ENCODE results near the gene IFNW1. TPM values are rescaled to one million over a fixed set of nuclear protein-coding genes. Genes with fewer than 3 reads are reported as not detected.

IFNW1 gene
- total RNA-seq, 1 experiment from 2014 or later, result not detected

GRCh38 chr9:21121595-21122251 lies 19.9 kb downstream of the IFNW1 start:
- no peaks in the 10 kb centered on the region; the same call in 1 of the 2 replicates for H3K4me1 ChIP-seq (ENCODE audit: low read length)
- H3K4me3 ChIP-seq (ENCODE audit: low read length), result no peak overlapping the region
- H3K36me3 ChIP-seq (ENCODE audit: insufficient read depth, low read length), result no peaks in the 10 kb centered on the region
- H3K9ac ChIP-seq (ENCODE audit: low read length), result no peak overlapping the region
- no peak overlapping the region for H3K4me2 ChIP-seq (ENCODE audit: low read depth, low read length, poor library complexity, severe bottlenecking)
- no peak overlapping the region for H3K27ac ChIP-seq (ENCODE audit: low read length)
- no peaks in the 10 kb centered on the region for H3K9me2 ChIP-seq (replicated peaks; ENCODE audit: insufficient read depth, low read length)
- no peaks in the 10 kb centered on the region for H3K9me3 ChIP-seq (ENCODE audit: low read length)
- H3K79me2 ChIP-seq (ENCODE audit: low read length), result no peaks in the 10 kb centered on the region
- no peaks in the 10 kb centered on the region for H3K27me3 ChIP-seq (ENCODE audit: low read length)
- H2AFZ ChIP-seq (ENCODE audit: low read length), result no peak overlapping the region
- H4K20me1 ChIP-seq (ENCODE audit: insufficient read depth, low read depth, low read length), result no peaks in the 10 kb centered on the region
- DNase-seq, result no peak

- no peaks in the 10 kb centered on the region for H3K36me3 ChIP-seq (ENCODE audit: insufficient read depth, low read length)
- H3K79me2 ChIP-seq (ENCODE audit: low read length), result no peaks in the 10 kb centered on the region
- H3K27me3 ChIP-seq (ENCODE audit: low read length), result no peaks in the 10 kb centered on the region
- H4K20me1 ChIP-seq (ENCODE audit: insufficient read depth, low read depth, low read length), result no peaks in the 10 kb centered on the region
- DNase-seq, result no peak
- H3K9me3 ChIP-seq (ENCODE audit: low read length), result no peaks in the 10 kb centered on the region
- no peak overlapping the region for H3K4me2 ChIP-seq (ENCODE audit: low read depth, low read length, poor library complexity, severe bottlenecking)
- H3K9ac ChIP-seq (ENCODE audit: low read length), result no peak overlapping the region
- H3K4me3 ChIP-seq (ENCODE audit: low read length), result no peak overlapping the region
- no peaks in the 10 kb centered on the region for H3K9me2 ChIP-seq (replicated peaks; ENCODE audit: insufficient read depth, low read length)
- no peak overlapping the region for H2AFZ ChIP-seq (ENCODE audit: low read length)
- no peaks in the 10 kb centered on the region; the same call in 1 of the 2 replicates for H3K4me1 ChIP-seq (ENCODE audit: low read length)
- H3K27ac ChIP-seq (ENCODE audit: low read length), result no peak overlapping the region
Measured at GRCh38 chr9:21121079-21121478, 20.6 kb downstream of the IFNW1 start.

GRCh38 chr9:21119093-21119770 lies 22.4 kb downstream of the IFNW1 start:
- no peaks in the 10 kb centered on the region for H3K36me3 ChIP-seq (ENCODE audit: insufficient read depth, low read length)
- no peak overlapping the region for H3K9ac ChIP-seq (ENCODE audit: low read length)
- H3K4me3 ChIP-seq (ENCODE audit: low read length), result no peak overlapping the region
- no peak overlapping the region for H3K4me2 ChIP-seq (ENCODE audit: low read depth, low read length, poor library complexity, severe bottlenecking)
- H2AFZ ChIP-seq (ENCODE audit: low read length), result no peak overlapping the region
- peak; percentile 45 for DNase-seq
- no peaks in the 10 kb centered on the region for H3K27me3 ChIP-seq (ENCODE audit: low read length)
- no peaks in the 10 kb centered on the region for H3K79me2 ChIP-seq (ENCODE audit: low read length)
- H3K4me1 ChIP-seq (ENCODE audit: low read length), result no peaks in the 10 kb centered on the region; the same call in 1 of the 2 replicates
- H3K27ac ChIP-seq (ENCODE audit: low read length), result no peak overlapping the region
- no peaks in the 10 kb centered on the region for H3K9me3 ChIP-seq (ENCODE audit: low read length)
- H3K9me2 ChIP-seq (replicated peaks; ENCODE audit: insufficient read depth, low read length), result no peaks in the 10 kb centered on the region
- H4K20me1 ChIP-seq (ENCODE audit: insufficient read depth, low read depth, low read length), result no peaks in the 10 kb centered on the region

GRCh38 chr9:21114311-21114710 lies 27.3 kb downstream of the IFNW1 start:
- Histone ChIP-seq H4K20me1 (ENCODE audit: insufficient read depth, low read depth, low read length) (no peaks in the 10 kb centered on the region), H3K79me2 (ENCODE audit: low read length) (no peaks in the 10 kb centered on the region), H3K4me3 (ENCODE audit: low read length) (no peak overlapping the region), H3K27me3 (ENCODE audit: low read length) (no peaks in the 10 kb centered on the region), H3K27ac (ENCODE audit: low read length) (no peak overlapping the region), H3K9me3 (ENCODE audit: low read length) (no peaks in the 10 kb centered on the region), H3K36me3 (ENCODE audit: insufficient read depth, low read length) (no peaks in the 10 kb centered on the region), H3K9ac (ENCODE audit: low read length) (no peak overlapping the region), H3K9me2 (replicated peaks; ENCODE audit: insufficient read depth, low read length) (no peaks in the 10 kb centered on the region), H3K4me2 (ENCODE audit: low read depth, low read length, poor library complexity, severe bottlenecking) (no peak overlapping the region), H3K4me1 (ENCODE audit: low read length) (no peaks in the 10 kb centered on the region; the same call in 1 of the 2 replicates), H2AFZ (ENCODE audit: low read length) (no peak overlapping the region)
- no peak for DNase-seq

- no peaks in the 10 kb centered on the region for H3K36me3 ChIP-seq (ENCODE audit: insufficient read depth, low read length)
- H3K9me3 ChIP-seq (ENCODE audit: low read length), result no peaks in the 10 kb centered on the region
- no peaks in the 10 kb centered on the region for H3K27me3 ChIP-seq (ENCODE audit: low read length)
- no peak overlapping the region for H3K27ac ChIP-seq (ENCODE audit: low read length)
- no peak overlapping the region for H3K4me3 ChIP-seq (ENCODE audit: low read length)
- H4K20me1 ChIP-seq (ENCODE audit: insufficient read depth, low read depth, low read length), result no peaks in the 10 kb centered on the region
- H3K4me1 ChIP-seq (ENCODE audit: low read length), result no peaks in the 10 kb centered on the region
- no peak overlapping the region for H3K4me2 ChIP-seq (ENCODE audit: low read depth, low read length, poor library complexity, severe bottlenecking)
- no peak overlapping the region for H3K9ac ChIP-seq (ENCODE audit: low read length)
- H3K9me2 ChIP-seq (replicated peaks; ENCODE audit: insufficient read depth, low read length), result no peaks in the 10 kb centered on the region
- H3K79me2 ChIP-seq (ENCODE audit: low read length), result no peaks in the 10 kb centered on the region
- H2AFZ ChIP-seq (ENCODE audit: low read length), result no peak overlapping the region
- peak; percentile 90 for DNase-seq
Measured at GRCh38 chr9:21110708-21111576, 30.7 kb downstream of the IFNW1 start.

GRCh38 chr9:21104787-21105186 lies 36.8 kb downstream of the IFNW1 start:
- Histone ChIP-seq H3K9me3 (ENCODE audit: low read length) (no peaks in the 10 kb centered on the region), H3K27ac (ENCODE audit: low read length) (no peak overlapping the region), H3K27me3 (ENCODE audit: low read length) (no peaks in the 10 kb centered on the region), H3K4me2 (ENCODE audit: low read depth, low read length, poor library complexity, severe bottlenecking) (no peak overlapping the region), H3K4me1 (ENCODE audit: low read length) (no peaks in the 10 kb centered on the region), H3K4me3 (ENCODE audit: low read length) (no peak overlapping the region), H3K9me2 (replicated peaks; ENCODE audit: insufficient read depth, low read length) (no peaks in the 10 kb centered on the region), H3K36me3 (ENCODE audit: insufficient read depth, low read length) (no peaks in the 10 kb centered on the region), H3K9ac (ENCODE audit: low read length) (no peak overlapping the region), H4K20me1 (ENCODE audit: insufficient read depth, low read depth, low read length) (no peaks in the 10 kb centered on the region), H2AFZ (ENCODE audit: low read length) (no peak overlapping the region), H3K79me2 (ENCODE audit: low read length) (no peaks in the 10 kb centered on the region)
- no peak for DNase-seq

GRCh38 chr9:21102305-21102704 lies 39.3 kb downstream of the IFNW1 start:
- H3K4me1 ChIP-seq (ENCODE audit: low read length), result peaks cover 8% of the 10 kb centered on the region
- H3K36me3 ChIP-seq (ENCODE audit: insufficient read depth, low read length), result no peaks in the 10 kb centered on the region
- no peaks in the 10 kb centered on the region for H4K20me1 ChIP-seq (ENCODE audit: insufficient read depth, low read depth, low read length)
- H3K4me2 ChIP-seq (ENCODE audit: low read depth, low read length, poor library complexity, severe bottlenecking), result no peak overlapping the region
- no peak overlapping the region for H3K9ac ChIP-seq (ENCODE audit: low read length)
- no peak for DNase-seq
- no peak overlapping the region for H3K4me3 ChIP-seq (ENCODE audit: low read length)
- no peaks in the 10 kb centered on the region for H3K27me3 ChIP-seq (ENCODE audit: low read length)
- no peaks in the 10 kb centered on the region for H3K79me2 ChIP-seq (ENCODE audit: low read length)
- H2AFZ ChIP-seq (ENCODE audit: low read length), result no peak overlapping the region
- no peaks in the 10 kb centered on the region for H3K9me3 ChIP-seq (ENCODE audit: low read length)
- no peaks in the 10 kb centered on the region for H3K9me2 ChIP-seq (replicated peaks; ENCODE audit: insufficient read depth, low read length)
- no peak overlapping the region for H3K27ac ChIP-seq (ENCODE audit: low read length)

- no peaks in the 10 kb centered on the region for H3K9me3 ChIP-seq (ENCODE audit: low read length)
- no peaks in the 10 kb centered on the region for H4K20me1 ChIP-seq (ENCODE audit: insufficient read depth, low read depth, low read length)
- H3K9me2 ChIP-seq (replicated peaks; ENCODE audit: insufficient read depth, low read length), result no peaks in the 10 kb centered on the region
- H3K9ac ChIP-seq (ENCODE audit: low read length), result no peak overlapping the region
- no peaks in the 10 kb centered on the region for H3K79me2 ChIP-seq (ENCODE audit: low read length)
- no peaks in the 10 kb centered on the region for H3K27me3 ChIP-seq (ENCODE audit: low read length)
- no peak overlapping the region for H3K4me3 ChIP-seq (ENCODE audit: low read length)
- H3K27ac ChIP-seq (ENCODE audit: low read length), result no peak overlapping the region
- H3K4me2 ChIP-seq (ENCODE audit: low read depth, low read length, poor library complexity, severe bottlenecking), result no peak overlapping the region
- peaks cover 20% of the 10 kb centered on the region for H3K4me1 ChIP-seq (ENCODE audit: low read length)
- no peak overlapping the region for H2AFZ ChIP-seq (ENCODE audit: low read length)
- H3K36me3 ChIP-seq (ENCODE audit: insufficient read depth, low read length), result no peaks in the 10 kb centered on the region
- peak; percentile 58 for DNase-seq
Measured at GRCh38 chr9:21097817-21098216, 43.8 kb downstream of the IFNW1 start.
